HG02610 (cell line): ENCODE results near the gene IQGAP3.

Experiments
- ATAC-seq: cut with Tn5 transposase; IDR thresholded peaks from one replicate; pipeline ENCODE4 v1.9.1; 2021; ENCODE audit warnings: mild to moderate bottlenecking, moderate library complexity; ENCODE audit not compliant: unreplicated experiment

IQGAP3 gene

GRCh38 chr1:156486421-156487344, 85.7 kb downstream of the IQGAP3 start:
- no peak for ATAC-seq

- no peak for ATAC-seq
Measured at GRCh38 chr1:156485984-156486383, 86.4 kb downstream of the IQGAP3 start.

- no peak for ATAC-seq
Measured at GRCh38 chr1:156484480-156485058, 87.8 kb downstream of the IQGAP3 start.

GRCh38 chr1:156483397-156483796, 89.0 kb downstream of the IQGAP3 start:
- ATAC-seq, result no peak

- no peak for ATAC-seq
Measured at GRCh38 chr1:156482276-156482675, 90.1 kb downstream of the IQGAP3 start.

- ATAC-seq, result peak; percentile 37
Measured at GRCh38 chr1:156481527-156481926, 90.8 kb downstream of the IQGAP3 start.

GRCh38 chr1:156480411-156481192, 91.8 kb downstream of the IQGAP3 start:
- ATAC-seq, result no peak

GRCh38 chr1:156480016-156480370, 92.4 kb downstream of the IQGAP3 start:
- ATAC-seq, result no peak

GRCh38 chr1:156479093-156480015, 93.0 kb downstream of the IQGAP3 start:
- ATAC-seq, result no peak

- no peak for ATAC-seq
Measured at GRCh38 chr1:156478250-156478627, 94.1 kb downstream of the IQGAP3 start.

GRCh38 chr1:156477526-156478249, 94.7 kb downstream of the IQGAP3 start:
- no peak for ATAC-seq

- no peak for ATAC-seq
Measured at GRCh38 chr1:156476501-156477298, 95.7 kb downstream of the IQGAP3 start.

- no peak for ATAC-seq
Measured at GRCh38 chr1:156475568-156476500, 96.5 kb downstream of the IQGAP3 start.
